H1 (cell line): Measurements from ENCODE around the gene WWP2. TPM values are rescaled to one million over a fixed set of nuclear protein-coding genes. Genes with fewer than 3 reads are reported as not detected.

ENCODE experiments used
- BCL11A ChIP-seq, 2 experiments: IDR thresholded peaks; one replicate each; pipeline ENCODE4 v1.6.1; 2011; ENCODE audit warnings: low read depth in 2 of 2, low read length in 2 of 2, mild to moderate bottlenecking in 2 of 2
- CEBPB ChIP-seq: IDR thresholded peaks from 2 replicates; pipeline ENCODE4 v1.6.1; 2012; ENCODE audit warnings: low read depth, low read length
- CHD1 ChIP-seq: IDR thresholded peaks from 2 replicates; pipeline ENCODE4 v1.6.1; 2012; ENCODE audit warnings: low read depth, low read length, improper control_type of control experiment
- polyA plus RNA-seq, 7 experiments: library from polyadenylated mRNA; depleted of rRNA in 3 of 7; stranded (reverse) in 5 of 7; unstranded in 2 of 7; fragments of >200 nt in 5 of 7; fragments of 200-250 nt in 2 of 7; gene quantifications; 1 replicate in 5 of 7; 2 replicates in 1 of 7; 4 replicates in 1 of 7; pipeline versions ENCODE4 v1.2.1 to v1.2.3, GENCODE V29; 2011 to 2013; ENCODE audit warnings: missing spikeins in 2 of 7, mixed read lengths in 2 of 7
- total RNA-seq: library from RNA; stranded (reverse); fragmentation: NEBNext Ultra II Directional; extraction: Animal tissue kit (Norgen Biotek cat#: 25700); gene quantifications from 2 replicates; pipeline ENCODE4 v1.2.1, GENCODE V29; 2021

WWP2 gene
- total and polyA plus RNA-seq, 2 of the 8 experiments (the other 6 are each of a cell fraction or from before 2014, with no cell fraction given) = 14.1 to 42.2 TPM

DNA sequence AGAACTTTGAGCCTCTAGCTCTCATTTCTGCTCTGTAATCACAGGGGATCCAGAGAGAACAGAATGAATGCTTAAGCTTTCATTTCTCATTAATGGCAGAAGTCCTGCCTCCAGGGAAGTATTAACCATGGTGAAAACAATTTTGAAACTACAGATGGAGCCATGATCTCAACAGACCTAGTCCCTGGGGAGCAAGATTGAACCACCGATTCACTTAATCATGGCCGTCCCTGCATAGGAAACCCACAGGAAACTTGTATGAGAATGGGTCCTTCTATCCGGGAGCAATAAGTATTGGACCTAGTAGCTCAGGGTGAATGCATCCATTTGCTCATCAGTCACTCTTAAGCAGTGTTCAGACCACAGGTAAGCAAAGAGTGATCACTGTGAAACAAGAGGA is 148.8 kb downstream of the WWP2 start (continued):
- TF ChIP-seq BCL11A (IDR thresholded peaks at IDR 0.05; ENCODE audit: low read depth in 2 of 2, low read length in 2 of 2) = no peak
- TF ChIP-seq CEBPB = no peak
- no peak for TF ChIP-seq CHD1
